Stimulated activated CD4-positive, alpha-beta T cell treated with anti-CD3 and anti-CD28 coated beads, Interleukin-2, amount 100 ng/mL, for 48 hours (primary cell): ENCODE results near the gene ADAMTSL2.

Experiments used
- DNase-seq, 2 donors: peaks; one replicate each; pipeline ENCODE4 v3.0.0-alpha.2; 2020

Gene ADAMTSL2

DNA sequence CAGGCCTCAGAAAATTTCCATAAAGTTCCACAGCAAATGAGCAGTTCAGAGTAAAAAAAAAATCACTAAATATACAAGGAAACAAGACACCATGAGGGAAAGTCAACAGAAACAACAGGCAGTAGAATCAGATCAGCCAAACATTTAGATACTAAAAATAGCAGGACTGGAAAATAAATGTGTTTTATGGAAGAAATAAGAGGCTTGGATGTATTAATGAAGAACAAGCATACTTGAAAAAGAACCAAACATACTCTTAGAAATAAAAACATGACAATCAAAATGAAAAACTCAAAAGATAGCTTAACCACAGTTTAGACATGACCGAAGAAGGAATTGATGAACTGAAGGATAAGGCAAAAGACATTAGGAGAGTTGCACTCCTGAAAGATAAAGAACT is 32.4 kb upstream of the ADAMTSL2 start:
- no peak for DNase-seq

DNA sequence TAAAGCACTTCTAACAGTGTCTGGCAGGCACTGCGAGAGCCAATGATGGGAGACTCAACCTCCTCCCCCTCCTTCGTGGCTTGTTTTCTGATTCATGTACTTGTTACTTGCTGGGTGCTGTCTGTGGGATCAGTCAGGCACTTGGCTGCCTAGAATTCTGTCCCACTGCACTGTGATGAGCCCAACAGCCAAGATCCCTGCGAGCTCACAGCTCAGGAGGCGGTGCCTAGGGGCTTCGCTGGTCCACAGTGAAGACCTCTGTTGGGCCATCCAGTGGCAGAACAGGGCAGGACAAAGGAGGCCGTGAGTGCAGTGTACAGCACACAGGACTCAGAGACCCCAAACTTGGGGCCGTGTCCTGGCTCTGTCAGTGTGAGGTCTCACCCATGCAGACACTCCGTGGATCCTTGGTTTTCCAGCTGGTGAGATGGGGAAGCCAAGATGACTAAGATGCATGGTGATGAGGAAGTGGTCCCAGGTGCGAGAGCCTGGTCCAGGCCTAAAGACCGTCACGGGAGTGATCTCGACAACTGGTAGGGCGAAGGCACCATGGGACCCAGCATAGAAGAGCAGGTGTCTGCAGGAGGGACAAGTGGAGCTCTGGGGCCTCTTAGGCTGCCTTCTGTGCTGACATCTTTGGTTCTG is 29.2 kb upstream of the ADAMTSL2 start:
- no peak for DNase-seq

DNA sequence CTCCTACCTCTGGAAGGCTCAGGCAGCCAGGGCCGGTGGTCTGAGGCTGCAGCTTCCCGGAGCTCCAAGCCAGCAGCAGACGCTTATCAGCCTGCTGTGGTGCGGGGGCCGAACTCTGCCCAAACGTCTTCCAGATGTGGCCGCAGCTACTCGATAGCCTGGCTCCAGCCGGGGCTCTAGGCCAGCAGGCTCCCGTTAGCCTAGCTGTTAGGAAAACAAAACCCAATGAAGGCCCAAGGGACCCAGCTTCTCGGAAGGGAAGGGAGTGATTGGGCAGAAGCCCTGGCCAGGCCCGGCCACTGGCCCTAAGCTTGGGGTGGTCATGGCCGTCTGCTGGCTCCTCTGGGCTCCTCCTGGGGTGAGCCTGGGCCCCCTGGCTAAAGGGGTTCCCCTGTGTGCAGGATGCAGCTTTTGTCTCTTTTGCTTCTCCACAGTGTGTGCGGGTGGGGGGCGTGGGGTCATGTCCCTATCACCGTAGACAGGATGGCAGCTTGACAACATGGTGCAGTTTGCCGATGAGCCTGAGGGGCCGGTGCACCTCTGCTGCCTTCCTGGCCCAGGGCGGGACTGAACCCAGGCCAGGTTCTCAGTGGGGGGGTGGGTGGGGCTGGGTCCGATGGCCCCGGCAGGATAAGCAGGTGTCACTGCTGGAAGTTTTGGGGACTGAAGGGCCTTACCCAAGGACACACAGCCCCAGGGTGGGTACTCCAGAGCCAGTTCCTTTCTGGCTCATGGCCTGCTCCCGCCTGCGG is 28.4 kb upstream of the ADAMTSL2 start:
- no peak for DNase-seq

DNA sequence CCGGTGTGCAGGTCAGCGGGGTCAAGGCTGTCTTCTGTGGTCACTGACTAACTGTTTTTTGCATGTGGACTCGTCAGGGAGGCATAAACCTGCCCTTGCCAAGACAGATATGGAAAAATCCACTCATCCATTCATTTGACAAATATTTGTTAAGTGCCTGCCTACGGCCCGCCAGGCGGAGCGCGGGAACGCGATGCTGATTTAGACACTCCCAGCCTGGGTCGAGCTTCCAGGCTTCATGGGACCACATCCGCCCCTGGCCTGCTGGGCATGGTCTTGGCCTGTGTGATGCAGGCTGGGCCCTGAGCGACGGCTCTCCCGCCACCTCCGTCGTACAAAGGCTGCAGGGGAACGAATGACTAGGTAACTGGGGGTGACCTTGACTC is 27.9 kb upstream of the ADAMTSL2 start:
- DNase-seq: no peak

DNA sequence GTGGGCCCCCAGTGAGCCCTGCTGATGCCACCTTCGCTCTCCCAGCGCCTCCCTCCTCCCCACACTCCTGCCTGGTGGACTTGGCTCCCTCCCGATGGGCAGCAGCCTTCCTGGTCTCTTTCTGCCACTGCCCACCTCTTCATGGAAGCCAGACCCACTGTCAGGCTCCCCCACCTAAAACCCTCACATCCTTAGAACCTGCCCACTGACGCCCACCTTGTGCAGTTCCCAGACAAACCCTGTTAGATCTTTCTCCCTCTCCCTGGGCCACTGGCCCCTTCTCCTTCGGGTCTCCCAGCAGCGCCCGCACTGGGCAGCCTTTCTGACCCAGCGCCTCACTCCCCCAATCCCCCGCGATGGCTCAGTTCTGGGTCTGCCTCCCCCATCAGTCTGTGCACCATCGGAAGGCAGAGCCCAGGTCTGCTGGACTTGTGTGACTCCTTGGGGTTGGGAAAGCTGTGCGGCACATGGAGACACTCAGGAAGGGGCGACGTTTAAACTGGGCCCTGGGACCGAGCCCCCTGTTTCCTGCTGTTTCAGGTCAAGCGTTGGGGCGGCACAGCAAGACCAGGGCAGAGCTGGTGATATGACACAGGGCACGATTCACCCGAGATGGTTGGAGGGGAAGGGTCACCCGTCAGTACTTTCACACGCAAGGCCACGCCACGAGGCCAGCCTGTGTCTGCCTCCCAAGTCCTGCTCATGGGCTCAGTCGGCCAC is 27.1 kb upstream of the ADAMTSL2 start:
- no peak for DNase-seq

DNA sequence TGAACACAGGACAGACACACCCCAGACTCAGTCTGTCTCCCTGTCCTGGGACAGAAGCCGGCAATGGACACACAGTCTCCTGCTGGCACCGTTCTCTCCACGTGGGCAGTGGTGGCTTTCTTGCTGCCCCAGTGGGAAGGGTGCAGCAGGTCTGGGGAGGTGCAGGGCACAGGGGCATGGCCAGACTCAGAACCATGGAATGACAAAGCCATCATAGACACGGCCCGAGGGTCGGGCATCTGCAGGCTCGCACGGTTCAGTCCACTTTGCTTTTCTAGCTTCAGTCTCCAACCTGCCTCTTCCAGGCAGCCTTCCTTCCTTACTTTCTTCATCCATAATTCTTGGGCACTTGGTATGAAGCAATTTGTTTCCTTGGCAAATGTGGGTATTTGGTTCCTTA is 26.5 kb upstream of the ADAMTSL2 start:
- DNase-seq: no peak

DNA sequence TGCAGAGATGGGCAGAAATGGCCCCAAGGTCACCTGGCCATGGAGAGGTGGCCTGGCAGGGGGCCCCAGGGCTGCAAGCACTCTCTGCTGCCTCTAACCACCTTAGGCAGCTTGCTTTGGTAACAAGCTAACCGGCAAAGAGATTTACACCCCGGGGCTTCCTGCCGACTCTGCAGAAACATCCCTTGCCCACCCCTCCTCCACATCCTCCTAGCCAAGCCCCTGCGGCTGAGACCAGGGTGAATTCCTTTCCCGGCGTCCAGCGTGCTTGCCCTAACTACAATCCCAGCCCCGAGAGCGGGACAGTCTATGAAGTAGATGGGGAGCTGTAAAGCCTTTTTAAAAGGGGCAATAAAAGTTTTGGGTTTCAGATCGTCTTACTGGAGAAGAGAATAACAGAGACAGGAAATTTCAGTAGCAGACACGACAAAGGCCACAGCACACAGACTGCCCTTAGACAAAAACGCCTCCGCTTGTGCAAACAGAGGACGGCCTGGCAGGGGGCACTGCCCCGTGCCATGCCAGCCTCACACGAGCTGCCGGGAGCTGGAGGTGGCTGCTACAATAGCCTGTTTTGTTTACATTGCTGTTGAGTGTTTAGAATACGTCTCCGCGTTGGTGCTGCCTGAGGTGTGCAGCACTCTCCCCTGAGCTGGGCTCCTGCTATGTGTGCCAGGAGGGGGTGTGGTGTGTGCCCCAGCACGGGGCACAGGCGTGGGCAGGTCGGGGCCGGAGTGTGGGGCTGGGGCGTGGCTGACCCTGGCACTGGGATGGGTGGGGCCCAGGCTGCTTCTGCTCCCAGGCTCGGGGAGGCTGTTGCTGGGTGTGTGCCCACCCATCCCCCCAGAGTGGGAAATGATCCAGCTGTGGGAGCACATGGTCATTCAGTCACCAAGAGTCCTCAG is 25.1 kb upstream of the ADAMTSL2 start:
- no peak for DNase-seq

DNA sequence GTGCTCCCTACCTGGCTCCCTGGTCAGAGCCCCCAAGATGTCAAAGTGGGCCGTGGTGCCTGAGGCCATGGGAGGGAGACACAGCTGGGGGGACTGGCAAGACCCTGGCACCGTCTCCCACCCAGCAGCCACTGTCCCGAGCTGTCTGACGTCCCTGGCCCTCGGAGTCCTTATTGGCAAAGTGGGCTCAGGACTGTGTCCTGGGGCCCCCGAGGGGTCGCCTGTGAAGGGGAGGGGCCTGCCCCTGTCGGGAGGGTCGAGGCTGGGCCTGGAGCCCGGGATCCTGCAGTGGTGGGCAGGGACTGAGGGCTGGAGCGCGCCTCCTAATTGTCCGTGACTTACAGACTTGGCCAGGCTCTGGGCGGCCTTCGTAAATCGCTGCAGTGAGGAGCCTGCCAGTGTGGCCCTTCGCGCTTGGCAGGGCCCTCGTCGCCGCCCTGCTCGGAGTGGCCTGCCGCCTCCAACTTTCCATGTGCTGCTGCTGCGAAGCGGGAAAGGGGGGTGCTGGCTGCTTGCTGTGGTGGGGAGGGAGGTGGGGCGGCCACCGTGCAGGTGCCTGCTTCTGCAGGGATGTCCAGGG is 23.5 kb upstream of the ADAMTSL2 start:
- no peak for DNase-seq

DNA sequence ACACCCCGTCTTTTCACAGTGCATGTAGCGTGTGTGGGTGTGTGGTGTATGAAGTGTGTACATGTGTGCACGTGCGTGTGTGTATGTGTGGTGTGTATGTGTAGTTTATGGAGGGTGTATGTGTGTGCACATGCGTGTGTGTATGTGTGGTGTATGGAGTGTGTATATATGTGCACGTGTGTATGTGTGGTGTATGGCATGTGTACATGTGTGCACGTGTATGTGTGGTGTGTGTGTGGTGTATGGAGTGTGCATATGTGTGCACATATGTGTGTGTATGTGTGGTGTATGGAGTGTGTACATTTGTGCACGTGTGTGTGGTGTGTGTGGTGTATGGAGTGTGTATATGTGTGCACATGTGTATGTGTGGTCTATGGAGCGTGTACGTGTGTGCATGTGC is 22.9 kb upstream of the ADAMTSL2 start:
- DNase-seq: no peak

- DNase-seq: no peak
Measured at GRCh38 chr9:133512253-133513213, 22.0 kb upstream of the ADAMTSL2 start.

- no peak for DNase-seq
Measured at GRCh38 chr9:133513214-133514100, 21.0 kb upstream of the ADAMTSL2 start.

GRCh38 chr9:133514460-133515239 is 19.9 kb upstream of the ADAMTSL2 start:
- no peak for DNase-seq

DNA sequence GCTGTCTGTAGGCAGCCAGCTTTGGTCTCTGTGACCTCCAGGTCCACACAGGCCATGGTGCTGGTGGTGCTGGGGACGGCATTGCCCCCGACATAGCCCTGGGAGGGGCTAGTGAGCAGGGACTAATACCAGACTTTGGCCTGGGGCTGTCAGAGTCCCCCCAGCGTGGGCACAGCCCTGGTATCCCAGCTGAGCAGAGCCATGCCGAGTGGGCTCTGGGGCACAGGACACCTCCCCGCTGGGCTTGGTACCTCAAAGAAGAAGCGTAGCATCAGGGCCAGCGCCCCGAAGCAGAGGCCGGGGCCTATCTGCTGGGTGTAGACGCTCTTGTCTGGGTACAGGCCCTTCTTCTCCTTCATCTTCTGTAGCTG is 19.3 kb upstream of the ADAMTSL2 start:
- DNase-seq: no peak

GRCh38 chr9:133515615-133516255 is 18.8 kb upstream of the ADAMTSL2 start:
- DNase-seq: no peak

- no peak for DNase-seq
Measured at GRCh38 chr9:133516256-133516960, 18.1 kb upstream of the ADAMTSL2 start.

GRCh38 chr9:133516961-133517350 is 17.5 kb upstream of the ADAMTSL2 start:
- no peak for DNase-seq

GRCh38 chr9:133517711-133518110 is 16.8 kb upstream of the ADAMTSL2 start:
- no peak for DNase-seq

DNA sequence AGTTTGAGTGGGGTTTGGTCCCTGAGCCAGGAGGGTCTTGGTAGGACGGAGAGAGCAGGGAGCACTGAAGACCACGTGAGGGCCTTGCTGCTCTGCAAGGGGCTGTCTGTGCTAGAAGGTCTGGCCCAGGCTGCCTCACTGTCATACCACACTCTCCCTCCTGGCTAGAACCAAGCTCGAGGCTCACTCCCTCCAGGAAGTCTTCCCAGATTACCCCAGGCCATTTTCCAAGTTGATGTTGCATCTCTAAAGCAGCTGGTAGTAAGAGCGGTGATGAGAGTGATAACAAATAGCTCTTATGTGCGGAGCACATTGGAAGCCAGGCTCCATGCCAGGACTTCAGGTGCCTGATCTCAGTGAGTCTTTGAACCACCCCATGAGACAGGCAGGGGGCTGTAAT is 16.3 kb upstream of the ADAMTSL2 start:
- no peak for DNase-seq
